Measurements from ENCODE around the gene CEMIP2. TPM values are rescaled to one million over a fixed set of nuclear protein-coding genes. Genes with fewer than 3 reads are reported as not detected.

CEMIP2 gene
- total and polyA plus RNA-seq, 2 donors (not counting 3 experiments of a cell fraction or from before 2014, with no cell fraction given), result 41.6 to 44.3 TPM

DNA sequence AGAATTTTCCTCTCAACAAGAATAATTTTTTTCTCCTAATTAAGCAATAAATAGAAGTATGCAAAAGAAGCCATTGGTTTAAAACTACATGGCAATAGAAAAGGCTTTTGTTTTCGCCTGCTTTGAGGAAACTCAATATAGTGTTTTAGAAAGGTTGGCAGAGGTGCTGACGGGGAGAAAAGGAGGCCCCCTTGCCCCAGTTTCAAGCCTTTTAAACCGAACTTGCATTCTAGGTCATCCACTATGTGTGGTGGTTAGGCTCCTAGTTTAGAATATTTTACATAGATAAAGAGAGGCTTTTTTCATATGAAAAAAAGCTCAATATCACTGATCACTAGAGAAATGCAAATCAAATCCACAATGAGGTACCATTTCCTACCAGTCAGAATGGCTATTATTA, 33.5 kb upstream of the CEMIP2 start:
- Histone ChIP-seq H3K9me3 (replicated peaks; ENCODE audit: control insufficient read depth, insufficient read depth, low read length) (no peaks in the 10 kb centered on the region), H2AFZ (ENCODE audit: low read depth, low read length) (no peak overlapping the region), H4K20me1 (replicated peaks; ENCODE audit: control insufficient read depth, extremely low read depth, insufficient read depth, low read length) (no peaks in the 10 kb centered on the region), H3K9me1 (replicated peaks; ENCODE audit: control insufficient read depth, extremely low read depth, insufficient read depth, low read length) (no peaks in the 10 kb centered on the region), H3K9ac (replicated peaks; ENCODE audit: extremely low read depth, insufficient read depth, low read length) (no peak overlapping the region), H3K79me2 (ENCODE audit: control insufficient read depth, insufficient read depth, low read length) (no peaks in the 10 kb centered on the region), H3K4me3 (replicated peaks in 1 of 3; ENCODE audit: insufficient read depth in 1 of 3, low read depth in 1 of 3, low read length in 3 of 3) (no peak overlapping the region), H3K4me1 (ENCODE audit: control insufficient read depth, extremely low read depth, insufficient read depth, low read length) (no peaks in the 10 kb centered on the region), H3K36me3 (ENCODE audit: control insufficient read depth in 2 of 2, extremely low read depth in 1 of 2, insufficient read depth in 2 of 2, low read length in 2 of 2) (no peaks in the 10 kb centered on the region), H3K27ac (ENCODE audit: insufficient read depth, low read depth, low read length) (no peak overlapping the region), H3K27me3 (ENCODE audit: control insufficient read depth in 2 of 2, insufficient read depth in 2 of 2, low read length in 2 of 2) (no peaks in the 10 kb centered on the region), H3K4me2 (ENCODE audit: insufficient read depth, low read length) (no peak overlapping the region)
- DNase-seq (ENCODE audit: low read depth, low spot score), result no peak
- ChIA-PET CTCF (interaction anchor here (0.6 to 13.9 kb wide), 2 partner anchors 15 to 224 kb away, joined by 3 to 318 read pairs; no protein-coding TSS in a partner anchor), POLR2A (no interaction called here)
- FAIRE-seq, result no peak
- dilution Hi-C loops (cut with MboI; ENCODE audit: extremely low pct_ligation_motif_present, low sequenced_read_pairs) (no loop called here), intact Hi-C loops (cut with micrococcal nuclease) (no loop called here)
- no TSS peak for BruUV-seq (replicated peaks)
- TF ChIP-seq EZH2 (IDR thresholded peaks at IDR 0.05; ENCODE audit: borderline replicate concordance, low read depth, low read length, severe bottlenecking) (no peak), MYC (IDR thresholded peaks at IDR 0.05; ENCODE audit: low read depth, low read length) (no peak), POLR2AphosphoS5 (IDR thresholded peaks at IDR 0.05; ENCODE audit: insufficient read depth, low read depth, low read length) (no peak), POLR2A (IDR thresholded peaks at IDR 0.05; ENCODE audit: low read depth, low read length) (no peak), FOS (IDR thresholded peaks at IDR 0.05; ENCODE audit: borderline replicate concordance, insufficient read depth, low read length) (no peak), JUN (IDR thresholded peaks at IDR 0.05; ENCODE audit: borderline replicate concordance, insufficient read depth, insufficient read length, low read depth) (no peak), GATA2 (IDR thresholded peaks at IDR 0.05; ENCODE audit: insufficient read depth, insufficient read length, low read depth, low read length) (no peak)
- TF ChIP-seq, protein P1, sequence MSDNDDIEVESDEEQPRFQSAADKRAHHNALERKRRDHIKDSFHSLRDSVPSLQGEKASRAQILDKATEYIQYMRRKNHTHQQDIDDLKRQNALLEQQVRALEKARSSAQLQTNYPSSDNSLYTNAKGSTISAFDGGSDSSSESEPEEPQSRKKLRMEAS (IDR thresholded peaks at IDR 0.05; ENCODE audit: insufficient read depth, insufficient read length), result no peak
- TF ChIP-seq, protein P2, sequence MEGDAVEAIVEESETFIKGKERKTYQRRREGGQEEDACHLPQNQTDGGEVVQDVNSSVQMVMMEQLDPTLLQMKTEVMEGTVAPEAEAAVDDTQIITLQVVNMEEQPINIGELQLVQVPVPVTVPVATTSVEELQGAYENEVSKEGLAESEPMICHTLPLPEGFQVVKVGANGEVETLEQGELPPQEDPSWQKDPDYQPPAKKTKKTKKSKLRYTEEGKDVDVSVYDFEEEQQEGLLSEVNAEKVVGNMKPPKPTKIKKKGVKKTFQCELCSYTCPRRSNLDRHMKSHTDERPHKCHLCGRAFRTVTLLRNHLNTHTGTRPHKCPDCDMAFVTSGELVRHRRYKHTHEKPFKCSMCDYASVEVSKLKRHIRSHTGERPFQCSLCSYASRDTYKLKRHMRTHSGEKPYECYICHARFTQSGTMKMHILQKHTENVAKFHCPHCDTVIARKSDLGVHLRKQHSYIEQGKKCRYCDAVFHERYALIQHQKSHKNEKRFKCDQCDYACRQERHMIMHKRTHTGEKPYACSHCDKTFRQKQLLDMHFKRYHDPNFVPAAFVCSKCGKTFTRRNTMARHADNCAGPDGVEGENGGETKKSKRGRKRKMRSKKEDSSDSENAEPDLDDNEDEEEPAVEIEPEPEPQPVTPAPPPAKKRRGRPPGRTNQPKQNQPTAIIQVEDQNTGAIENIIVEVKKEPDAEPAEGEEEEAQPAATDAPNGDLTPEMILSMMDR (IDR thresholded peaks at IDR 0.05; ENCODE audit: extremely low read depth in 1 of 2, insufficient read depth in 1 of 2, low read depth in 1 of 2, low read length in 2 of 2), result no peak
